K562 (cell line): Measurements from ENCODE around the gene KLF1. TPM values are rescaled to one million over a fixed set of nuclear protein-coding genes. Genes with fewer than 3 reads are reported as not detected.

Source experiments
- BDP1 ChIP-seq: IDR thresholded peaks from 3 replicates; pipeline ENCODE4 v1.6.1; 2011; ENCODE audit not compliant: insufficient read length, insufficient read depth
- C11orf30 ChIP-seq: fragments of 450-650 bp; IDR thresholded peaks from 2 replicates; pipeline ENCODE4 v1.6.1; 2016; ENCODE audit warnings: low read depth, mild to moderate bottlenecking
- CBX2 ChIP-seq: fragments of 200-600 bp; sonication (generic); IDR thresholded peaks from one replicate; pipeline ENCODE4 v1.6.1; 2012; ENCODE audit warnings: mild to moderate bottlenecking, low read length, inconsistent platforms; ENCODE audit not compliant: insufficient read depth, poor library complexity, severe bottlenecking
- CHCHD3 ChIP-seq: fragments of 250-450 bp; sonication (Bioruptor Pico); IDR thresholded peaks from 2 replicates; pipeline ENCODE4 v2.1.2; 2022; ENCODE audit warnings: mild to moderate bottlenecking
- KDM1A ChIP-seq, 2 experiments: fragments of 450-650 bp; IDR thresholded peaks; 2 replicates each; pipeline ENCODE4 v1.6.1; 2016; ENCODE audit warnings: mild to moderate bottlenecking in 2 of 2
- MIER1 ChIP-seq: fragments of 450-650 bp; IDR thresholded peaks from 2 replicates; pipeline ENCODE4 v1.6.1; 2016; ENCODE audit warnings: antibody characterized with exemption, mild to moderate bottlenecking, low read depth
- RUNX1 ChIP-seq: sonication (generic); IDR thresholded peaks from 2 replicates; pipeline ENCODE4 v1.6.1; 2016; ENCODE audit warnings: antibody characterized with exemption, low read depth
- SMC3 ChIP-seq: conservative IDR thresholded peaks from 2 replicates; pipeline ENCODE4 v1.6.1; 2011; ENCODE audit warnings: low read depth, low read length, improper control_type of control experiment; ENCODE audit not compliant: insufficient read depth
- ZFP36 ChIP-seq: fragments of 150-350 bp; IDR thresholded peaks from 2 replicates; pipeline ENCODE4 v1.6.1; 2018; ENCODE audit warnings: low read length, low read depth; ENCODE audit not compliant: partially characterized antibody
- ZKSCAN1 ChIP-seq: fragments of 150-350 bp; IDR thresholded peaks from 2 replicates; pipeline ENCODE4 v1.6.1; 2016; ENCODE audit warnings: low read depth, low read length
- ZKSCAN8 ChIP-seq: fragments of 200-800 bp; sonication (Bioruptor generic); IDR thresholded peaks from 2 replicates; pipeline ENCODE4 v1.6.1; 2016; ENCODE audit warnings: missing genetic modification characterization, missing compliant biosample characterization
- polyA plus RNA-seq, 8 experiments: library from polyadenylated mRNA; depleted of rRNA in 4 of 8; stranded (reverse) in 5 of 8; unstranded in 3 of 8; fragments of >200 nt; fragmentation: Nextera tagmentation in 2 of 8; fragmentation: Illumina TruSeq in 1 of 8; extraction: Ambion mirVana in 2 of 8; extraction: Trizol in 1 of 8; gene quantifications; 2 replicates each; pipeline versions ENCODE4 v1.2.1 to v1.2.3, GENCODE V29; 2011 to 2014; ENCODE audit warnings: inconsistent platforms in 1 of 8, missing spikeins in 1 of 8
- total RNA-seq, 7 experiments: library from RNA; depleted of rRNA in 6 of 7; stranded (reverse); fragments of >200 nt in 6 of 7; fragmentation: Illumina TruSeq in 2 of 7; extraction: Trizol in 2 of 7; gene quantifications; 2 replicates each; pipeline versions ENCODE4 v1.2.1 to v1.2.3, GENCODE V29; 2011 to 2021; ENCODE audit warnings: low replicate concordance in 1 of 7
- TF ChIP-seq, protein P1 (sequence below), 2 experiments: fragments of 450-650 bp in 1 of 2; sonication (generic) in 1 of 2; formaldehyde crosslinking in 1 of 2; IDR thresholded peaks in 1 of 2; conservative IDR thresholded peaks in 1 of 2; 2 replicates each; pipeline versions ENCODE4 v1.6.1 to v1.8.1; 2016 to 2023; ENCODE audit warnings: mild to moderate bottlenecking in 2 of 2, moderate library complexity in 2 of 2, inconsistent platforms in 1 of 2, missing genetic modification reagents in 1 of 2
- TF ChIP-seq, protein P2 (sequence below): fragments of 200-600 bp; sonication (generic); IDR thresholded peaks from one replicate; pipeline ENCODE4 v1.6.1; 2012; ENCODE audit warnings: mild to moderate bottlenecking, low read depth, low read length, inconsistent platforms
- TF ChIP-seq, protein P3 (sequence below): fragments of 450-650 bp; IDR thresholded peaks from 2 replicates; pipeline ENCODE4 v1.6.1; 2018; ENCODE audit warnings: mild to moderate bottlenecking, low read depth; ENCODE audit not compliant: partially characterized antibody

The KLF1 gene
- total and polyA plus RNA-seq, 9 of the 15 experiments (the other 6 are each of a cell fraction or from before 2014, with no cell fraction given): 8.4 to 163 (median 47.3) TPM

DNA sequence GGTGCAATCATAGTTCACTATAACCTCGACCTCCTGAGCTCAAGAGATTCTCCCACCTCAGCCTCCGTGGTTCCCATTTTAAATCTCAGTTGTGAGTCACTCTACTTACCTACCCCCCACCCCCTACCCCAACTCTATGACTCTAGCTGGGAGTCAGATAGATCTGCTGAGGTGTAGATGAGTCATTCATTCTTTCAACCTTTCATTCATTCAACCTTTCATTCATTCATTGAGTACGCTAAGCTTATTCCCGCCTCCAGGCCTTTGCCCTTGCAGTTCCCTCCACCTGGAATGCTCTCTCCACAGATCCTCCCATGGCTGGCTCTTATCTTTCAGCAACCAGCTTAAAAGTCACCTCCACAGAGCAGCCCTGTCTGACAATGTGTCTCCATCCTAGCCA is 49.8 kb downstream of the KLF1 start (continued):
- TF ChIP-seq, protein P1, sequence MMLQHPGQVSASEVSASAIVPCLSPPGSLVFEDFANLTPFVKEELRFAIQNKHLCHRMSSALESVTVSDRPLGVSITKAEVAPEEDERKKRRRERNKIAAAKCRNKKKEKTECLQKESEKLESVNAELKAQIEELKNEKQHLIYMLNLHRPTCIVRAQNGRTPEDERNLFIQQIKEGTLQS (IDR thresholded peaks at IDR 0.05): peak; percentile 78
- TF ChIP-seq, protein P1 (CRISPR knock-in tag; conservative IDR thresholded peaks at IDR 0.05): no peak
- TF ChIP-seq ZKSCAN1 (no peak), CBX2 (no peak), SMC3 (no peak), C11orf30 (no peak), ZFP36 (peak; percentile 60), BDP1 (no peak), RUNX1 (no peak), KDM1A (IDR thresholded peaks at IDR 0.05) (peak; percentile 78 to 80), ZKSCAN8 (CRISPR knock-in tag) (no peak), MIER1 (no peak), CHCHD3 (CRISPR knock-in tag) (no peak)
- TF ChIP-seq, protein P2, sequence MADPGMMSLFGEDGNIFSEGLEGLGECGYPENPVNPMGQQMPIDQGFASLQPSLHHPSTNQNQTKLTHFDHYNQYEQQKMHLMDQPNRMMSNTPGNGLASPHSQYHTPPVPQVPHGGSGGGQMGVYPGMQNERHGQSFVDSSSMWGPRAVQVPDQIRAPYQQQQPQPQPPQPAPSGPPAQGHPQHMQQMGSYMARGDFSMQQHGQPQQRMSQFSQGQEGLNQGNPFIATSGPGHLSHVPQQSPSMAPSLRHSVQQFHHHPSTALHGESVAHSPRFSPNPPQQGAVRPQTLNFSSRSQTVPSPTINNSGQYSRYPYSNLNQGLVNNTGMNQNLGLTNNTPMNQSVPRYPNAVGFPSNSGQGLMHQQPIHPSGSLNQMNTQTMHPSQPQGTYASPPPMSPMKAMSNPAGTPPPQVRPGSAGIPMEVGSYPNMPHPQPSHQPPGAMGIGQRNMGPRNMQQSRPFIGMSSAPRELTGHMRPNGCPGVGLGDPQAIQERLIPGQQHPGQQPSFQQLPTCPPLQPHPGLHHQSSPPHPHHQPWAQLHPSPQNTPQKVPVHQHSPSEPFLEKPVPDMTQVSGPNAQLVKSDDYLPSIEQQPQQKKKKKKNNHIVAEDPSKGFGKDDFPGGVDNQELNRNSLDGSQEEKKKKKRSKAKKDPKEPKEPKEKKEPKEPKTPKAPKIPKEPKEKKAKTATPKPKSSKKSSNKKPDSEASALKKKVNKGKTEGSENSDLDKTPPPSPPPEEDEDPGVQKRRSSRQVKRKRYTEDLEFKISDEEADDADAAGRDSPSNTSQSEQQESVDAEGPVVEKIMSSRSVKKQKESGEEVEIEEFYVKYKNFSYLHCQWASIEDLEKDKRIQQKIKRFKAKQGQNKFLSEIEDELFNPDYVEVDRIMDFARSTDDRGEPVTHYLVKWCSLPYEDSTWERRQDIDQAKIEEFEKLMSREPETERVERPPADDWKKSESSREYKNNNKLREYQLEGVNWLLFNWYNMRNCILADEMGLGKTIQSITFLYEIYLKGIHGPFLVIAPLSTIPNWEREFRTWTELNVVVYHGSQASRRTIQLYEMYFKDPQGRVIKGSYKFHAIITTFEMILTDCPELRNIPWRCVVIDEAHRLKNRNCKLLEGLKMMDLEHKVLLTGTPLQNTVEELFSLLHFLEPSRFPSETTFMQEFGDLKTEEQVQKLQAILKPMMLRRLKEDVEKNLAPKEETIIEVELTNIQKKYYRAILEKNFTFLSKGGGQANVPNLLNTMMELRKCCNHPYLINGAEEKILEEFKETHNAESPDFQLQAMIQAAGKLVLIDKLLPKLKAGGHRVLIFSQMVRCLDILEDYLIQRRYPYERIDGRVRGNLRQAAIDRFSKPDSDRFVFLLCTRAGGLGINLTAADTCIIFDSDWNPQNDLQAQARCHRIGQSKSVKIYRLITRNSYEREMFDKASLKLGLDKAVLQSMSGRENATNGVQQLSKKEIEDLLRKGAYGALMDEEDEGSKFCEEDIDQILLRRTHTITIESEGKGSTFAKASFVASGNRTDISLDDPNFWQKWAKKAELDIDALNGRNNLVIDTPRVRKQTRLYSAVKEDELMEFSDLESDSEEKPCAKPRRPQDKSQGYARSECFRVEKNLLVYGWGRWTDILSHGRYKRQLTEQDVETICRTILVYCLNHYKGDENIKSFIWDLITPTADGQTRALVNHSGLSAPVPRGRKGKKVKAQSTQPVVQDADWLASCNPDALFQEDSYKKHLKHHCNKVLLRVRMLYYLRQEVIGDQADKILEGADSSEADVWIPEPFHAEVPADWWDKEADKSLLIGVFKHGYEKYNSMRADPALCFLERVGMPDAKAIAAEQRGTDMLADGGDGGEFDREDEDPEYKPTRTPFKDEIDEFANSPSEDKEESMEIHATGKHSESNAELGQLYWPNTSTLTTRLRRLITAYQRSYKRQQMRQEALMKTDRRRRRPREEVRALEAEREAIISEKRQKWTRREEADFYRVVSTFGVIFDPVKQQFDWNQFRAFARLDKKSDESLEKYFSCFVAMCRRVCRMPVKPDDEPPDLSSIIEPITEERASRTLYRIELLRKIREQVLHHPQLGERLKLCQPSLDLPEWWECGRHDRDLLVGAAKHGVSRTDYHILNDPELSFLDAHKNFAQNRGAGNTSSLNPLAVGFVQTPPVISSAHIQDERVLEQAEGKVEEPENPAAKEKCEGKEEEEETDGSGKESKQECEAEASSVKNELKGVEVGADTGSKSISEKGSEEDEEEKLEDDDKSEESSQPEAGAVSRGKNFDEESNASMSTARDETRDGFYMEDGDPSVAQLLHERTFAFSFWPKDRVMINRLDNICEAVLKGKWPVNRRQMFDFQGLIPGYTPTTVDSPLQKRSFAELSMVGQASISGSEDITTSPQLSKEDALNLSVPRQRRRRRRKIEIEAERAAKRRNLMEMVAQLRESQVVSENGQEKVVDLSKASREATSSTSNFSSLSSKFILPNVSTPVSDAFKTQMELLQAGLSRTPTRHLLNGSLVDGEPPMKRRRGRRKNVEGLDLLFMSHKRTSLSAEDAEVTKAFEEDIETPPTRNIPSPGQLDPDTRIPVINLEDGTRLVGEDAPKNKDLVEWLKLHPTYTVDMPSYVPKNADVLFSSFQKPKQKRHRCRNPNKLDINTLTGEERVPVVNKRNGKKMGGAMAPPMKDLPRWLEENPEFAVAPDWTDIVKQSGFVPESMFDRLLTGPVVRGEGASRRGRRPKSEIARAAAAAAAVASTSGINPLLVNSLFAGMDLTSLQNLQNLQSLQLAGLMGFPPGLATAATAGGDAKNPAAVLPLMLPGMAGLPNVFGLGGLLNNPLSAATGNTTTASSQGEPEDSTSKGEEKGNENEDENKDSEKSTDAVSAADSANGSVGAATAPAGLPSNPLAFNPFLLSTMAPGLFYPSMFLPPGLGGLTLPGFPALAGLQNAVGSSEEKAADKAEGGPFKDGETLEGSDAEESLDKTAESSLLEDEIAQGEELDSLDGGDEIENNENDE: no peak
- TF ChIP-seq, protein P3, sequence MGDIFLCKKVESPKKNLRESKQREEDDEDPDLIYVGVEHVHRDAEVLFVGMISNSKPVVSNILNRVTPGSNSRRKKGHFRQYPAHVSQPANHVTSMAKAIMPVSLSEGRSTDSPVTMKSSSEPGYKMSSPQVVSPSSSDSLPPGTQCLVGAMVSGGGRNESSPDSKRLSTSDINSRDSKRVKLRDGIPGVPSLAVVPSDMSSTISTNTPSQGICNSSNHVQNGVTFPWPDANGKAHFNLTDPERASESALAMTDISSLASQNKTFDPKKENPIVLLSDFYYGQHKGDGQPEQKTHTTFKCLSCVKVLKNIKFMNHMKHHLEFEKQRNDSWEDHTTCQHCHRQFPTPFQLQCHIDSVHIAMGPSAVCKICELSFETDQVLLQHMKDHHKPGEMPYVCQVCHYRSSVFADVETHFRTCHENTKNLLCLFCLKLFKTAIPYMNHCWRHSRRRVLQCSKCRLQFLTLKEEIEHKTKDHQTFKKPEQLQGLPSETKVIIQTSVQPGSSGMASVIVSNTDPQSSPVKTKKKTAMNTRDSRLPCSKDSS: no peak
